Measurements from ENCODE around the gene COG5. TPM values are rescaled to one million over a fixed set of nuclear protein-coding genes. Genes with fewer than 3 reads are reported as not detected.
A peak's percentile ranks its signal among the peaks of the same experiment; 100 is the strongest.
"Not testable (repeated sequence)": the region's sequence is repeated elsewhere in the genome, so short reads cannot be mapped to it uniquely, and the experiment has no call there.

COG5 gene
- total RNA-seq, 1 donor from 2014 or later = 36.3 TPM

DNA sequence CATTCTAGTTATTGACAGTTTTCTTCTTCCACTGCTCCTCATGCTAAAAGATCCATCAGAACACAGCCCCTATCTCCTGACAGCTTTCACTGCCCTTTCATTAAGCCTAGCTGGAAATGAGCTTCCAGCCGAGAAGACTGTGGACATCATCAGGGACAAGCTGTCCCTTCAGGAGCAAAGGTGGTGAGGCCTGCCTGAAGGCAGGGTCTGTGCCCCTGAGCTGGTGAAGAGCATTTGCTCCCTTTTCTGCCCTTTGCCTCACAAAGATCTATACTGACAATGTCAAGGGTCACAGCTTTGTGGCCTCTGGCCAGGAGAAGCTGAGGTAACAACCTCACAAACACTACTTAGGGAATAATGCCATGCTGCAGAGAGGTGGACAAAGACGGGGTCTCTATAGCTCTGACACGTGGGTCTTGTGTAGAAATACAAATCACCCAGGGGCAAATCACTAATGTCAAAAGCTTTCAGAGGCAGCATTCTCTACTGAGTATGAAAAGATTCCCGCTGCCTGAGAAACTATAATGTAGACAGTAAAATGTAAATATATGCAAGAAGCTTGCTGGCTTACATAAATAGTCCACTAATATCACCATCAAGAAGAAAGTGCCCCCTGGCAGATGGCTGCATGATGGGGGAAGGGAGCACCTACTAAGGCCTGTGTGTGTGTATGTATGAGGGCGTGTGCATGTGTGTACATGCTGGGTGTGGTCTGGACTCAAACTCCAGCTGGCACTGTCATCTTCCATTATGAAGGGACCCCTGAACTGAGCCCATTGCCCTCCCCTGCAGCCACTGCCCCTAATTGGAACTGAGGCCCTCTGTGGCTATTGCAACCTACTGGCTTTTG lies 339.1 kb downstream of the COG5 start:
- Histone ChIP-seq H3K36me3 (ENCODE audit: control insufficient read depth, insufficient read depth, low read length) (no peaks in the 10 kb centered on the region), H3K27me3 (ENCODE audit: control insufficient read depth, insufficient read depth, low read length) (no peaks in the 10 kb centered on the region), H3K4me3 (ENCODE audit: low read depth, low read length) (no peak overlapping the region)
- TF ChIP-seq, protein P1, sequence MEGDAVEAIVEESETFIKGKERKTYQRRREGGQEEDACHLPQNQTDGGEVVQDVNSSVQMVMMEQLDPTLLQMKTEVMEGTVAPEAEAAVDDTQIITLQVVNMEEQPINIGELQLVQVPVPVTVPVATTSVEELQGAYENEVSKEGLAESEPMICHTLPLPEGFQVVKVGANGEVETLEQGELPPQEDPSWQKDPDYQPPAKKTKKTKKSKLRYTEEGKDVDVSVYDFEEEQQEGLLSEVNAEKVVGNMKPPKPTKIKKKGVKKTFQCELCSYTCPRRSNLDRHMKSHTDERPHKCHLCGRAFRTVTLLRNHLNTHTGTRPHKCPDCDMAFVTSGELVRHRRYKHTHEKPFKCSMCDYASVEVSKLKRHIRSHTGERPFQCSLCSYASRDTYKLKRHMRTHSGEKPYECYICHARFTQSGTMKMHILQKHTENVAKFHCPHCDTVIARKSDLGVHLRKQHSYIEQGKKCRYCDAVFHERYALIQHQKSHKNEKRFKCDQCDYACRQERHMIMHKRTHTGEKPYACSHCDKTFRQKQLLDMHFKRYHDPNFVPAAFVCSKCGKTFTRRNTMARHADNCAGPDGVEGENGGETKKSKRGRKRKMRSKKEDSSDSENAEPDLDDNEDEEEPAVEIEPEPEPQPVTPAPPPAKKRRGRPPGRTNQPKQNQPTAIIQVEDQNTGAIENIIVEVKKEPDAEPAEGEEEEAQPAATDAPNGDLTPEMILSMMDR (IDR thresholded peaks at IDR 0.05; ENCODE audit: insufficient read depth, low read length, severe bottlenecking) = no peak
- DNase-seq (ENCODE audit: low read depth) (no peak), FAIRE-seq (no peak)

DNA sequence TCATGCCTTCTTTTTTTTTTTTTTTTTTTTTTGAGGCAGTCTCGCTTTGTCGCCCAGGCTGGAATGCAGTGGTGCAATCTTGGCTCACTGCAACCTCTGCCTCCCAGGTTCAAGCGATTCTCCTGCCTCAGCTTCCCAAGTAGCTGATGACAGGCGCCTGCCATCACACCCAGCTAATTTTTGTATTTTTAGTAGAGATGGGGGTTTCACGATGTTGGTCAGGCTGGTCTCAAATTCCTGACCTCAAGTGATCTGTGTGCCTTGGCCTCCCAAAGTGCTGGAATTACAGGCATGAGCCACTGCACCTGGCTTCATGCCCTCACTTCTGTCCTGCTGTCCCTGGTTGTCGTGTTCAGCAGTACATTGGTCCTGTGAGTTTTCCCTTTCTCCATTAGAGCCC lies 342.9 kb downstream of the COG5 start:
- not testable (repeated sequence) for FAIRE-seq; H3K27me3 ChIP-seq (ENCODE audit: control insufficient read depth, insufficient read depth, low read length); H3K4me3 ChIP-seq (ENCODE audit: low read depth, low read length); H3K36me3 ChIP-seq (ENCODE audit: control insufficient read depth, insufficient read depth, low read length); DNase-seq (ENCODE audit: low read depth)

DNA sequence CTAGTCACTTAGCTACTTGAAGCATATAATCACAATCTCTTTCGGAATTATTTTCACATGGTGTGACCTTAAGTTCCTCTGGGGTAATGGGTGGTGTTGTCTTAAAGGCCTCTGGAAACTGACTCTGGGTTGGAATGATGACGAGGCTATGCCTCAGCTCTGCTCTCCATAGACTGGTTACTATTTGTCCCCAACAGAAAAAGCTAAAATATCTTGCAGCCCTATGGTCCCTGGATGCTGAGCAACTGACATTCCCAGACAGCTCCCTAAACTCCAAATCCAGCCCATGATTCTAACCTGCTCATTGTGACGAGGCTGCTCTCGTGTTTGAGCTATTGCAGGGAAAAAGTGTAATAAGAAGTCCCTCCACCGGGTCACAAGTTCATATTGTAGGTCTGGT lies 343.4 kb downstream of the COG5 start:
- no peak overlapping the region for H3K4me3 ChIP-seq (ENCODE audit: low read depth, low read length)
- H3K27me3 ChIP-seq (ENCODE audit: control insufficient read depth, insufficient read depth, low read length) = no peaks in the 10 kb centered on the region
- FAIRE-seq = no peak

DNA sequence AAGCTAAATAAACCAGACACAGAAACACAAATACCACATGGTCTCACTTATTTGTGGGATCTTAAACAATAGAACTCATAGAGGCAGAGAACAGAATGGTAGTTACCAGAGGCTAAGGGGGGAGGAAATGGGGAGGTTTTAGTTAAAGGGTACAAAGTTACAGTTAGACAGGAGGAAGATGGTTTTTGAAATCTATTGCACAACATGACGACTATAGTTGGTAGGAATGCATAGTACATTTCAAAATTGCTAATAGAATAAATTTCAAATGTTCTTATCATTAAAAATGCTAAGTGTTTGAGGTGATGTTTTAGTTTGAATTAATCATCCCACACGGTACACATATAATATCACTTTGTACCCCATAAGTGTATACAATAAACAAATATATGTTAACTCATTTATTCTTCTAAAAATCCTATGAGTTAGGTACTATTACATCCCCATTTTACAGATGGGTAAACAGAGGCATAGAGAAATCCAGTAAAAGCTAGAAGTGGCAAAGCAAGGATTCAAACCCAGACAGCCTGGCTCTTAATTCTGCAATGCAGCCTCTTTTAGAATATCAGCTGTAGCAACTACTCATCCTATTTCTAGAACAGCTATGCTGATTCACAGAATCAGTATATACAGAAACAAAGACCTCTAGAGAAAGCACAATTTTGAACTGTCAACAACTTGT lies 344.0 kb downstream of the COG5 start:
- TF ChIP-seq, protein P1 (IDR thresholded peaks at IDR 0.05; ENCODE audit: insufficient read depth, low read length, severe bottlenecking) = no peak
- Histone ChIP-seq H3K4me3 (ENCODE audit: low read depth, low read length) (no peak overlapping the region), H3K27me3 (ENCODE audit: control insufficient read depth, insufficient read depth, low read length) (no peaks in the 10 kb centered on the region), H3K36me3 (ENCODE audit: control insufficient read depth, insufficient read depth, low read length) (no peaks in the 10 kb centered on the region)
- no peak for FAIRE-seq
- DNase-seq (ENCODE audit: low read depth) = no peak

More for the DNA sequence above, 343.4 kb downstream of the COG5 start:
- no peak for DNase-seq (ENCODE audit: low read depth)
- TF ChIP-seq, protein P1 (IDR thresholded peaks at IDR 0.05; ENCODE audit: insufficient read depth, low read length, severe bottlenecking) = no peak
- no peaks in the 10 kb centered on the region for H3K36me3 ChIP-seq (ENCODE audit: control insufficient read depth, insufficient read depth, low read length)

DNA sequence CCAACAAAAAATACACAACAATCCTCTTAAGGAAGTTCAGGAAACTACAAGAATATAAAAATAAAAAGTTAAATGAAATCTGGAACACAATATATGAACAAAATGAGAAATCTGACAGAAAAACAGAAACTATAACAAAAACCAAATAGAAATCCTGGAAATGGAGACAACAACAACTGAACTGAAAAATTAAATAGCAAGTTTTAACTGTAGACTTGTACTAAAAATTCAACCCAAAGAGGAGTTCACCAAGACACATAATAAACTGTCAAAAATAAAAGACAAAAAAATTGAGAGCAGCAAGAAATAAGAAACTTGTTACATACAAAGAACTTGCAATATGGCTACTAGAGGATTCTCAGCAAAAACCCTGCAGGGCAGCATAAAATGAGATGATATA lies 349.8 kb downstream of the COG5 start:
- DNase-seq (ENCODE audit: low read depth) (no peak), FAIRE-seq (no peak)
- H3K4me3 ChIP-seq (ENCODE audit: low read depth, low read length) = no peak overlapping the region
- H3K36me3 ChIP-seq (ENCODE audit: control insufficient read depth, insufficient read depth, low read length) = peaks cover 5% of the 10 kb centered on the region
- TF ChIP-seq, protein P1 (IDR thresholded peaks at IDR 0.05; ENCODE audit: insufficient read depth, low read length, severe bottlenecking) = no peak
- no peaks in the 10 kb centered on the region for H3K27me3 ChIP-seq (ENCODE audit: control insufficient read depth, insufficient read depth, low read length)

DNA sequence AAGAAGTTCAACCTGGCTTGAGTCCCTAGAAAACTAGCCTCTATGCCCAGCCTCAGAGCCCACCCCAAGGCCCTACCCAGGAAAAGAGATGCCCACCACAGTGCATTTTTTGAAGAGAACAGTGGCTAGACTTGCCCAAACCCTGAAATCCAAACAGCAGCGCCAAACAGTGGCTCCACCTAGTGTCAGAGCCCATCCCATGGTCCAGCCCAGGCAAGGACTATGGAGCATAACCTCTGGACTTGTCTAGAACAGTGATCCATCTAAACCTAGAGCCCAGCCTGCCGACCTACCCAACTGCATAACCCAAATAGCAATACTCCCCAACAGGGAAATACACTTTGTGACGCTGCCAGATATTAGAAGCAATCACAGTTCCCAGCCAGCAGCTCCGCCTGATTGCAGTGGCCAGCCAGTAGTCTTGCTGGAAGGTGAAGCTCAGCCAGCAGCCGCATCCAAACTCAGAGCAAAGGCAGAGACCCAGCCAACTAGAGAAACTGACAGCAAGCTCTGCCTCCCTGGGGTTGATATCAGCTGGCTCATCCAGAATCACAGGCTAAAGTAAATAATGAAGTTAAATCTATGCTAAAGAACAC lies 350.4 kb downstream of the COG5 start:
- DNase-seq (ENCODE audit: low read depth) (no peak), FAIRE-seq (peak; percentile 36)
- Histone ChIP-seq H3K27me3 (ENCODE audit: control insufficient read depth, insufficient read depth, low read length) (no peaks in the 10 kb centered on the region), H3K36me3 (ENCODE audit: control insufficient read depth, insufficient read depth, low read length) (peaks cover 5% of the 10 kb centered on the region), H3K4me3 (ENCODE audit: low read depth, low read length) (no peak overlapping the region)
- TF ChIP-seq, protein P1 (IDR thresholded peaks at IDR 0.05; ENCODE audit: insufficient read depth, low read length, severe bottlenecking) = no peak

Data from bronchial epithelial cell (primary cell).